Panc1 (cell line): ENCODE data around the gene GOLGA8F. TPM values are rescaled to one million over a fixed set of nuclear protein-coding genes. Genes with fewer than 3 reads are reported as not detected.
"Not testable (repeated sequence)": the region's sequence is repeated elsewhere in the genome, so short reads cannot be mapped to it uniquely, and the experiment has no call there.

Experiments
- ATAC-seq: fragments of 200-7000 bp; cut with Tn5 transposase; 2 replicates; pipeline ENCODE4 v1.9.1; 2020; ENCODE audit warnings: mild to moderate bottlenecking, moderate library complexity
- BruUV-seq: library from RNA; stranded (reverse); fragments of 400-500 nt; replicated peaks from 2 replicates; lab custom pipeline; 2021; lab: Mats Ljungman, UMichigan
- CTCF ChIA-PET: fragments of 300-600 bp; sonication (Branson Sonifier 250); formaldehyde crosslinking; loops from one replicate; lab custom pipeline; 2022; ENCODE audit warnings: antibody characterized with exemption; lab: Charles Lee
- POLR2A ChIA-PET: fragments of 300-600 bp; sonication (Branson Sonifier 250); formaldehyde crosslinking; loops from one replicate; lab custom pipeline; 2022; ENCODE audit warnings: antibody characterized with exemption; lab: Charles Lee
- DNase-seq: peaks from one replicate; pipeline ENCODE4 v3.0.0-alpha.2; 2010; ENCODE audit warnings: low read depth, low spot score
- H3K27ac ChIP-seq: 2 replicates; pipeline ENCODE4 v1.5.1; 2011; ENCODE audit warnings: mild to moderate bottlenecking, low read length, inconsistent platforms
- H3K27me3 ChIP-seq: fragments of 200-500 bp; sonication (Bioruptor generic); 2 replicates; pipeline ENCODE4 v1.6.0; 2014; ENCODE audit warnings: low read length, inconsistent platforms; ENCODE audit not compliant: control insufficient read depth, insufficient read depth
- H3K36me3 ChIP-seq: fragments of 200-500 bp; sonication (Bioruptor generic); 2 replicates; pipeline ENCODE4 v1.5.1; 2014; ENCODE audit warnings: inconsistent platforms, mild to moderate bottlenecking, low read length, moderate library complexity; ENCODE audit not compliant: control insufficient read depth, insufficient read depth
- H3K4me1 ChIP-seq: 2 replicates; pipeline ENCODE4 v1.5.1; 2011; ENCODE audit warnings: inconsistent platforms, mild to moderate bottlenecking, low read length, moderate library complexity; ENCODE audit not compliant: control insufficient read depth, insufficient read depth
- H3K4me3 ChIP-seq, 2 experiments: 2 replicates each; pipeline ENCODE4 v1.5.1; 2011 to 2012; ENCODE audit warnings: low read depth in 2 of 2, low read length in 2 of 2, mild to moderate bottlenecking in 2 of 2, inconsistent platforms in 1 of 2, moderate library complexity in 1 of 2
- H3K9me3 ChIP-seq: fragments of 200-500 bp; sonication (Bioruptor generic); 2 replicates; pipeline ENCODE4 v1.5.1; 2014; ENCODE audit warnings: low read depth, mild to moderate bottlenecking, inconsistent platforms, low read length, moderate library complexity; ENCODE audit not compliant: control insufficient read depth, insufficient read depth
- in situ Hi-C: cut with HindIII; loops from 2 replicates; pipeline ENCODE4 v1.10.0; 2016; ENCODE audit warnings: low sequenced_read_pairs, low pct_unique_long_range_greater_than_20kb
- intact Hi-C: fragments of 100-400 bp; cut with micrococcal nuclease; formaldehyde crosslinking; loops from one replicate; pipeline ENCODE4 v1.10.0; 2022; ENCODE audit not compliant: unreplicated experiment
- microRNA-seq: library from miRNA; unstranded; fragments of <30 nt; microRNA quantifications from one replicate; pipeline ENCODE4 v1.1.0, GENCODE V29; 2020; ENCODE audit not compliant: unreplicated experiment
- total RNA-seq: library from RNA; stranded (reverse); gene quantifications from one replicate; pipeline ENCODE4 v1.2.1, GENCODE V29; 2021; ENCODE audit not compliant: unreplicated experiment

Gene GOLGA8F
- total RNA-seq, 1 experiment from 2014 or later = not detected

GRCh38 chr15:28435594-28435993 is 57.1 kb downstream of the GOLGA8F start:
- H3K36me3 ChIP-seq, H3K27me3 ChIP-seq, H3K9me3 ChIP-seq, ATAC-seq, BruUV-seq, in situ Hi-C loops, CTCF ChIA-PET, DNase-seq, H3K4me3 ChIP-seq, H3K4me1 ChIP-seq, H3K27ac ChIP-seq, intact Hi-C loops, POLR2A ChIA-PET: not testable (repeated sequence)

Small RNA genes within 50 kb of the gene (microRNA-seq; reads per million reads assigned to microRNA genes)
- gene MIR4509-2 = not detected

Other genes starting within 250 kb of the GOLGA8F start
- gene HERC2, start 56.5 kb upstream of the GOLGA8F start, total RNA-seq = 69.7 TPM
- gene GOLGA6L24, start 20.6 kb upstream of the GOLGA8F start, total RNA-seq = not detected
- gene GOLGA8G, start 154.3 kb downstream of the GOLGA8F start, total RNA-seq = not detected
- not detected for gene GOLGA6L25, start 174.9 kb downstream of the GOLGA8F start, total RNA-seq